Sigmoid colon (tissue), 4 donors: ENCODE measurements around the gene TXNRD3.

Source experiments
- CTCF ChIP-seq, 4 experiments: fragments of 450-650 bp in 3 of 4; fragments of 200-600 bp in 1 of 4; IDR thresholded peaks; one replicate each; pipeline ENCODE4 v1.5.1; 2016 to 2019; ENCODE audit warnings: antibody characterized with exemption in 4 of 4, mild to moderate bottlenecking in 3 of 4, moderate library complexity in 2 of 4
- EP300 ChIP-seq, 4 donors: sonication (generic); formaldehyde crosslinking; IDR thresholded peaks; one replicate each; pipeline ENCODE4 v1.6.1; 2017; ENCODE audit warnings: antibody characterized with exemption in 4 of 4
- POLR2A ChIP-seq, 2 donors: fragments of 450-650 bp; IDR thresholded peaks; one replicate each; pipeline ENCODE4 v1.6.1; 2016; ENCODE audit warnings: antibody characterized with exemption in 2 of 2, mild to moderate bottlenecking in 2 of 2, moderate library complexity in 2 of 2
- POLR2AphosphoS5 ChIP-seq, 4 donors: sonication (generic); formaldehyde crosslinking; IDR thresholded peaks; one replicate each; pipeline ENCODE4 v1.6.1; 2017; ENCODE audit warnings: antibody characterized with exemption in 4 of 4

DNA sequence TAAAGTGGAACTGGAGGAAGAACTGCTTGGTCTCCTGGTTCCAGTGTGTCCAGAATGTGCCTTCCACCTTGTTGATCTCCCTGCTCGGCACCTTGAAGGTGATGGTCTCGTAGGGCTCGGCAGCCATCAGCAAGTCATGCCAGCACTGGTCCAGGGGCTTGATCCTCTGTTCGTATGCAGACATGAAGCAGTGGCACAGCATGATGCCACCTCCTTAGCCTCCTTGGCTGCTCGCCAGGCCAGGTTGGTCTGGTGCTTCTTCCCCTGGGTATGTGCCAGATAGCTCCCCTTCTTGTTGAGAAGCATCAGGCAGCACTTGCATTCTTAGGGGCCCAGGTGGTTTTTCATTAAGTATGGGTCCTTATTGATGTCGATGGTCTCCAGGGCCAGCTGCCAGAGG, 17.8 kb upstream of the TXNRD3 start:
- no peak for TF ChIP-seq POLR2AphosphoS5 (IDR thresholded peaks at IDR 0.05)
- TF ChIP-seq POLR2A (IDR thresholded peaks at IDR 0.05), result no peak
- no peak for TF ChIP-seq CTCF (IDR thresholded peaks at IDR 0.05)
- TF ChIP-seq EP300 (IDR thresholded peaks at IDR 0.05), result no peak
